Hematopoietic multipotent progenitor cell (in vitro differentiated cells): Measurements from ENCODE around the gene CDH15. TPM values are rescaled to one million over a fixed set of nuclear protein-coding genes. Genes with fewer than 3 reads are reported as not detected.

Experiments used
- DNase-seq, 3 donors: peaks; one replicate each; pipeline ENCODE4 v3.0.0-alpha.2; 2011 to 2015; ENCODE audit warnings: low read depth in 2 of 3, low spot score in 2 of 3
- total RNA-seq: library from RNA; depleted of rRNA; stranded (reverse); fragments of >200 nt; gene quantifications from one replicate; pipeline ENCODE4 v1.2.3, GENCODE V29; 2012

Gene CDH15
- total RNA-seq, 1 donor, result not detected

DNA sequence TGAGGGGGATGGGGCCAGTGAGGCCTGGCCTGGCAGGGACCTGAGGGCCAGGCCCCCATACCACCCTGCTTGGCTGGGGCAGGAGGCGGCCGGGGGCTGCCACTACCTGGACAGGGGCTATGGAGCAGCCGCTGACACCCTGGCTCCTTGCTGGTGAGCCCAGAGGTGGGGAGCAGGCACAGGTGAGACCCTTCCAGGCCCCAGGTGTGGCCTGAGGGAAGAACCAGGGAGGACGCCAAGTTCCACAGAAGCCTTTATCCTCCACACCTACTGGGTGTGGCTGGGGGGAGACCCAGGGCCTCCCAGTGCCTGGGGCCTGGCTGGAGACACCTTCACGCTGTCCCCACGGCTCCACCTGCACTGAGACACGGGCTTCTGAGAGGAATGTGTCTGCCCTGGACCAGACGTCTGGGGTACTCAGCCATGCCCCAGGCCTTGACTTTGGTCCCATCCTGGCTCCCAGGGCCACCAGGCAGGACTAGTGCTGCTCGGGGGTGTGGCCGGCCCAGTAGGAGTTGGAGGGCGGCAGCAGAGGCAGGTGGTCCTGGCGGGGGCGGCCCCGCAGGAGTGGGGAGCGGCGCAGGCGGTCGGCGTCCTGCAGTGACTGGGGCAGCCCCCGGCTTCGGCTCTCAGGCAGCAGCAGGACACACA lies 24.1 kb downstream of the CDH15 start:
- DNase-seq, result no peak

DNA sequence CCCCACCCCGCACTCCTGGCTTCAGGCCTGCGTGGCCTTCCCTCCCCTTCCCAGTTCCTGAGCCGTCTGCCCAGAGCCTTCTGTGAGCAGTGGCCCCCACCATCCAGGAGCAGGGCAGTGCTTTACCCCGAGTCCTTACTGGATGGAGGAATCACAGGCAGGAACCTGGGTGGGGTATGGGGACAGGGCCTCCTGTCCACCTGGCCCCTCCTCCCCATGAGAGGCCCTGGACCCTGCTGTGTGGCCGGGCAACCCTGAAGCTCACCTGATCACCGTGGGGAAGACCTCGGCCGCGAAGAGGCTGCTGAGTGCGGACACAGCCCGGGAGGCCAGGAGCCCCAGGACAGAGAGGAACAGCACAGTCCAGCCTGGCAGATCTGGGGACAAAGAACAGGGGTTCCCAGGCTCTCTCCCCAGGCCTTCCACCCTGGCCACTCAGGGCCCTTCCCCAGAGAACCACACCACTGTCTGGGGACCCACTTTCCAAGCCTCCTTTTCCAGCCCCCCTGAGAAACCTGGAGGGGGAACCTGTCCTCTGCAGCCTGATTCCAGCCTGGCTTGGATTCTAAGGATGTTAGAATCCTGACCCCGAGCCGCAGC lies 25.6 kb downstream of the CDH15 start:
- no peak for DNase-seq

DNA sequence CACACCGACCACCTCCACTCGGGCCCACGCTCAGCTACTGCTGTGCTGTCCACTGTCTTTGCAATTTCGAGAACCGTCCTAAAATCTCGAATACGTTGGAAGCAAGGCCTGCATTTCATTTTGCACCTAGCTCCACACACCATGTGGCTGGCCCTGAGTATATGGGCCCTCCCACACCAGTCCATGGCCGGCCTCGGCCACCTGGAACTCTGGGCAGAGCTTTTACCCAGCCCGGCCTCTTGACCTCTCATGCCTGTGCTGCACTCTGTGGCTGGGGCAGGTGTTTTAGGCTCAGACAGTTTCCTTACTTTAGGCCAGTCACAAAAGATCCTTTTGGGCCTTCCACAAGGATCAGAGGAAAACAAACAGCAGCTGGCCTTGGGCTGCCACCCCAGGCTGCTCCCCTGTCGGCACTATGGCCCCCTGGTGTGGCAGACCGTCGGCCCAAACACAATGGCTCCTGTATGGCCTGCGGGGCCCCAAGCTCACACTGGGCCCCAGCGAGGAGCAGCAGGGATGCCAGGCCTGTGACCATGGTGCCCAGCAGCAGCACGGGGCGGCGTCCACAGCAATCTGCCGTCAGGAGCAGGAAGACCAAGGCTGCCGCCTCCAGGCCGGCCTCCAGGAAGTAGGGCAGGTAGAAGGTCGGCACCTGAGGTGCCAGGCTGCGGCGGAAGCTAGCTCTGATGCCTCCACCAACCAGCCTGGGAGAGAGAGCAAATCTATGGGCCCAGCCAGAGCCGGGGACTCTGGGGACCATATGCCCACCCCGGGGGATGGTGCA lies 26.3 kb downstream of the CDH15 start:
- DNase-seq, result no peak

DNA sequence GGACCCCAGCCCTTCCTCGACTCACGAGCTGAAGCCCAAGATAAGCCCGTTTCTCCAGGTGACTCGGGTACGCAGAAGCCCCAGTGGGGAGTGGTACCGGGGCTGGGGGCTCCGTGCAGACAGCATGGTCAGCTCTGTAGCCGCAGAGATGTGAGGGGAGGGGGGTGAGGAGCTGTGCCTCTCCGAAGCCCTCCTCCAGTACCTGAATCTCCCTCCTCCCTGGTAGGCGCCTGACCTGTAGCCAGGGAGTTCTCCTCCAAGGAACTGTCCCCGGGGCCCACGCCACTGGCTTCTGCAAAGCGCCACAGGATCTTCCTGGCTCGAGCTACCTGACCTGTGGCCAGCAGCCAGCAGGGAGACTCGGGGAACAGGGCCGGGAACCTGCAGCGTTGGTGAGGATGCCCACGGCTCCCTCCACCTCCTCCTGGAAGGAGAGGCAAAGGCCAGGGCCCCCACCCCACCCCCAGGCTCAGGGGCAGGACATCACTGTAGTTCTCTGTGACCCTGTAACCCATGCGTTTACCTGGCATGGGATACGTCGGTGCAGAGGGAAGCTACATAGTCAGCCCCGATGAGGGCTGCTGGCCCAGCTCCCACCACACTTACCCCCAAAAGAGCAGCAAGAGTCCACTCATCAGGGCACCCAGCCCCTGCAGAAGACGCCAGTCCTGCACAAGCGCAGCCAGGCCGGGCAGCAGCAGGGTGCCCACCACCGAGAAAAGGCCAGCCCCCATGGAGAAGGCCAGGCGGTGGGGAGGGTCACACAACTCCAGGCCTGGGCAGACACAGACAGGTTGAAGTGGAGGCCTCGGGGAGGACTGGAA lies 27.1 kb downstream of the CDH15 start:
- no peak for DNase-seq

DNA sequence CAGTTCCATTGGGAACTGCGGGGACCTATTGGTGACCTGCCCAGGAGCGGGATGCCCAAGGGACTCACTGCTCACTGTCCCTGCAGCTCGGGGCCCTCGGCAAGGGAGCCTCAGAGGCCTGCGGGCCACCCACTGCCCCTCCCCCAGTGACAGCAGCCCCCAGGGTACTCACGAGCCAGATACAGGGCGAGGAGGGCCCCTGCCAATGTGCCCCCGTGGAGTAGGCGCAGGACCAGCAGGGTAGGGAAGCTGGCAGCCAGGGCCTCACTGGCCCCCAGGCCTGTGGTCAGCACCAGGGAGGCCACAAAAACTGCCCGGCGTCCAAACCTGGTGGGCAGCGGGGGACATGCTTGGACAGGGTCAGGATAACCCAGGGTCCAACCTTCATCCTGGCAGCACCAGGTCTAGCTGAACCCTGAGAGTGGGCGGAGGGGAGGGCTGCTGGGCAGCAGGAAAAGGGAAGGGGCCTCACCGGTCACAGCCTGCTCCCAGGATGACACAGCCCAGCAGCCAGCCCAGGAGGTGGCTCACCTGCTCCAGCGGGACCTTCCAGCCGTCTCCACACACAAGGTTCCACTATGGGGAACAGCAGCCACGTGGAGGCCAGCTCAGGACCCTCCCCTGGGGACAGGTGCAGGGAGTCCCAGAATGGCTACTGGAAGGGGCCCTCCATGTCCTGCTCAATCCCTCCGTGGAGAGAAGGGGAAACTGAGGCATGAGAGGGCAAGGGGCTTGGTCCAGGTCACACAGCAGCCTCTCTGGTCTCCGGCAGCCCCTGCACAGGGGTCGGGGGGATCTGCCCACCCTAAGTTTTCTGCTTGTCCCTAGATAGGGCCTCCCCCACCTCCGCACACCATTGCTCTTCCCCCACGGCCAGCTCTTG lies 27.9 kb downstream of the CDH15 start:
- no peak for DNase-seq

DNA sequence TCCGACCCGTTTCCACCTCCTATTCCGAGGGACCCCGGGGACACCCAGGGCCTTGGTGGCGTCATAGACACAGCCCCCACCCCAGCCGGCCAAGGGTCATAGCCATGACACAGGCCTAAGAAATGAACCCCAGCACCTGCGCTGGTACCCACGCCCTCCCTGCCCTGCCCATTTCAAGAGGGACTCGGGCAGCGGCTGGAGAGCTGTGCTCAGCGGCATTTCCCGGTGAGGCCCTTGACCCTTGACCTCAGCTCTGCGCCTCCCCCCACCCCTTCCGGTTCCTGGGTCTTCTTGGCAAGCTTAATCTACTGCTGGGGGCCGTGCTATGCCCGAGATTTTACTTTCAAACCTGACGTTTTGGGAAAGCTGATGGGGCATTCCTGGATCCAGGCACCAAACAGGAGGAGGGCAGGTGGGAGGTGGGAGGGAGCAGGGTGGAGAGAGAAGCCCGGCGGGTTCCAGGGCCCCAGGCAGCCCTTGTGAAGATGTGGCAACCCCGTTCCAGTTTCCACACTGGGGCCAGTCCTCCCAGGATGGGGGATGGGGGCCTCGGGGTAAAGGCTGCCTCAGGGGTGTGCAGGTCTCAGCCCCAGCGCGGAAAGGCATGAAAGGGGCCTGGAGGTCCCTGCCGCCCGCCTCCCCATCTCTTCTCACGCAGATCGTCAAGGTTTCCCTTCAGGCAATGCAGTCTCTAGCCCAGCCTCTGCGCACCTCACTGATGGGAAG lies 28.7 kb downstream of the CDH15 start, which contains the start of gene SLC22A31:
Gene SLC22A31, minus strand, starts transcription at position 414 of the 726 bp plus-strand sequence. Its CDS starts 36 bp downstream, at position 378.
- DNase-seq, result no peak

DNA sequence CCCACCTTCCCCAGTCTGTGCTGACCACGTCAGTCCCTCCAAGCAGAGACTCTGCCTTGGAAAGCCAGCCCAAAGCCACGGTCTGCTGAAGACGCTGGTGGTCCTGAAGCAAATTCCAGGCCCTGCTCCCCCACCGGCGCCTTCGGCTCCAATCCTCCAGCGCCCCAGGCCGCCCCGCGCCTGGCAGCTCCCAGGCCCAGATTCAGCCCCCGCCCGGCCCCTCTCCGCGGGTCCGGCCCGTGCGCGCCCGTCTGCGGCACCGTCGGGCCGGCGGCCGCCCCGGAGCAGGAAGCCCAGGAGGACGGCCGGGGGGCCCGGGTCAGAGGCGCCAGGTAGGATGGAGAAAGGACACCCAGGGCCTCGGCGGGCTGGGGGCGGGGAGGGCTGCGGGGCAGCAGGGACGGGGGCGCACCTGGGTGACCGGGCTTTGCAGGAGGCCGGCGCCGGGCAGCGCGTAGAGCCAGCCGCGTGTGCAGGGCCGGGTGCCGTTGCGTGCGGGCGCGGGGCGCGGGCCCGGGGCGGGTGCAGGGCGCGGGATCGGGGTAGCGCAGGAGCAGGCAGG lies 29.4 kb downstream of the CDH15 start:
- DNase-seq, result no peak

DNA sequence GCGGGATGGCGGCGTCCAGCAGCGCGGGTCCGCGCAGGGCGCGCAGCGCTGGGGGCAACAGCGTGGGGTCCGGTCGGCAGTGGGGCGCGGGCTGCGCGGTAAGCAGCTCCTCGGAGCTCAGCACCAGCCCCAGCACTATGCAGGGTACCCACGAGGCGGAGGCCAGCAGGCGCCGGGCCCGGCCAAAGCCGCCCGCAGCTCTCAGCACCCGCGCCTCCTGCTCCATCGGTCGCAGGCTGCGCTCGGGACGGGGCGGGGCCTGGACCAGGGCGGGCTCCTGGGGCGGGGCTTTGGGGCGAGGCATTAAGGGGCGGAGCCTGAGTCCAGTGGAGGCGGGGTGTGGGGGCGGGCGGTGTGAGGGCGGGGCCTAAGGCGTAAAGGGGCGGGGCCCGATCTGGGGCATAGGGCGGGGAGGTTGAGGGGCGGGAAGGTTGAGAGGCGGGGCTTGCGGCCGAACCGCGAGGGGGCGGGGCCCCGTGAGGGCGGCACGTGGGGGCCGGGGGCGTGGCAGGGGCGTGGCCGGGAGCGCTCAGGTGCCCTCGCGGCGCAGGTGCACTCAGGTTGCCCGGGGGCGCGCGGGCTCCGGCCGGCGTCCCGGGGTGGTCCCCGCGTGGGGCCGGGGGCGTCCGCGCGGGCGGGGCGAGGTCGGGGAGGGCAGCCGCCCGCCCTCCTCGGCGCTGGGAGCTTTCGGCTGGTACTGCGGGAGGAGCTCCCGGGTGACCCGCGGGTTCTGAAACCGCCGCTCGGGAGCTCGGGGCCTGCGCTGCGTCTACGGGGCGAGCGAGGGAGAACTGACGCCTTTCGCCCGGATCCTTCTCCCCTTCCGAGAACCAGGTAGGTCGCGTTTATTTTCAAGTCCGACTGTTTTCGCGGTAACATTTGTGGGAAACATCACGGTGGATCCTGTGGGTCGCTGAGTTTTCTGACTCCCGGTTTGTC lies 30.2 kb downstream of the CDH15 start:
- peak; percentile 57 to 82 (median 80) for DNase-seq

DNA sequence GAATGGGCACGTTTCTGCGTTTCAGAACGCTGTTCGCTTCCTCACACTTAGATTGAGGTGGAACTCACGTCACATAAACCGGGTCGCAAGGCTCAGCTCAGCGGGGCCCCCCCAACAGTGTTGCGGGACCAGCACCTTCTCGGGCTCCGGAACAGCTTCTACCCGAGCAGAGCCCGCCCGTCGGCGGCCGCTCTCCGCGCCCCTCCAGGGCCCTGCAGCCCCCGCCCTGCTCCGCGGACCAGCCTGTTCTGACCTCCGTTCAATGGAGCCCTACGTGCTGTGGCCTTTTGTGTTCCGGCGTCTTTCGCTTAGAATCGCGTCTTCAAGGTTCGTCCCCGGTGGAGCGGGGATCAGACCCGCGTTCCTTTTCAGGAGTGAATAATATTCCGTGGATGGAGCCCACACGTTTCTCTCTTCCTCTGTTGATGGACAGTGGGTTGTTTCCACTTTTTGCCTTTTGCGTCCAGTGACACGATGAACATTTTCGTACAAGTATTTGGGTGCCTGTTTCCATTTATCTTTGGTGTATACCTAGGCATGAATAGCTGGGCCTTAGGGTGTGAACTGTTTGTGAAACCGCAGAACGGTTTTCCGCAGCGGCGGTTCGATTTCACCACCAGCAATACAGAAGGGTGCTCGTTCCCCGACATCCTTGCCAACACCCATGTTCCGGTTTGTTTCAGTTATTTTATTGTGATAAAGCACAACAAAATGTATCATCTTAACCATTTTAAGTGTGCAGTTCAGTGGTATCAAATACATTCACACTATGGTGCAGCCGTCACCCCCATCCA lies 31.1 kb downstream of the CDH15 start:
- no peak for DNase-seq

DNA sequence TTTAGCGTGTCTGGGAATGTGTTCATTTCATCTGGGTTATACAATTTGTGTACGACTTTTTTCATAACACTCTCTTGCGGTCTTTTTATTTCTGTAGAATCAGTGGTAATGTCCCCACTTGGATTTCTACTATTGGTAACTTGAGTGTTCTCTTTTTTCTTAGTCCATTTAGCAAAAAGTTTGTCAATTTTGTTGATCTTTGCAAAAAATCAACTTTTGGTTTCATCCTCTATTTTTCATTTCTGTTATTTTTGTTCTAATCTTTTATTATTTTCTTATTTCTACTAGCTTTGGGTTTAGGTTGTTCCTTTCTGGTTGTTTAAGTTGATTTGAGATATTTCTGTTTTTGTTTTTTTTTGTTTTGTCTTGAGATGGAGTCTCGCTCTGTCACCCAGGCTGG lies 36.4 kb downstream of the CDH15 start:
- DNase-seq, result no peak

DNA sequence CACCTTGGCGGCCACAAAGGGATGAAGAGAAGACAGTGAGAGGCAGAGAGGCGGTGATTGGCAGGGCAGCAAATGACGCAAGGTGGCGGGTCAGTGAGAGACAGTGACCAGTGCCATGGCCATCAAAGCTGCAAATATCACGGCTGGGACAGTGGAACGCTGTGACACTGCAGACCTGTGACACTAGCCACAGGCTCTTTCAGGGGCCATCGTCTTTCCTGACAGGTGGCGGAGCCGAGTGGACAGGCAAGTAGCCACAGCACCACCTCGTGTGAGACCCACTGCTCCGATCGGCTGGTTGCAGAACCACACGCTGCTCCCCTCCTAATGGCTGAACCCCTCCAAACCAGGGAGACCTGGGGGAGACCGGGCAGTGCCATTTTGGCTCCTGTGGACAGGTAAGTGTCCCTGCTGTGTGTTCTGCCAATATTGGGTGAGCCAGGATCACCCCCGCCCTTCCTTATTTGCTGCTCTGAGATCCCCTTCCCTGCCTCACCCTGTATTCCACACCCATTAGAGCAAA lies 38.0 kb downstream of the CDH15 start:
- no peak for DNase-seq

DNA sequence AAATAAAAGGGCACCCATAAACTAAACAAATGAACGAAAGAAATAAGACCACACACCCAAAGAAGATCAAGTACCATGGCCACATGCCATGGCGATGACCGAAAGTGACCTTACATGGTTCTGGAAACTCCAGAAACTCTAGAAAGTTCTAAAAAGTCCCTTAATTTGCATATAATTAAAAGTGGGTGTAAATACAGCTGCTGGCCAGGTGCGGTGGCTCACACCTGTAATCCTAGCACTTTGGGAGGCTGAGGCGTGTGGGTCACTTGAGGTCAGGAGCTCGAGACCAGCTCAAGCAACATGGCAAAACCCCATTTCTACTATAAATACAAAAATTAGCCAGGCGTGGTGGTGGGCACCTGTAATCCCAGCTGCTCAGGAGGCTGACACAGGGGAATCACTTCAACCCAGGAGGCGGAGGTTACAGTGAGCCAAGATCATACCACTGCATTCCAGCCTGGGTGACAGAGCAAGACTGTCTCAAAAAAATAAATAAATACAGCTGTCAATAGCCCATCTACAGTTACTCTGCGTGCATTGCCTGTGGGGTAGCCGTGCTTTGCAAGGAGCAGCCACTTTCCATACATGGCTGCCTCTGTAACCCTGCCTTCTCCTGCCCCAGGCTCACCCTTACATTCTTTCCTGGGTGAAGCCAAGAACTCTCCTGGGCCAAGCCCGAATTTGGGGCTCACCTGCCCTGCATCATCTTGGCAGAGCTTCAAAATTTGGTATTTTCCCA lies 38.8 kb downstream of the CDH15 start:
- no peak for DNase-seq

DNA sequence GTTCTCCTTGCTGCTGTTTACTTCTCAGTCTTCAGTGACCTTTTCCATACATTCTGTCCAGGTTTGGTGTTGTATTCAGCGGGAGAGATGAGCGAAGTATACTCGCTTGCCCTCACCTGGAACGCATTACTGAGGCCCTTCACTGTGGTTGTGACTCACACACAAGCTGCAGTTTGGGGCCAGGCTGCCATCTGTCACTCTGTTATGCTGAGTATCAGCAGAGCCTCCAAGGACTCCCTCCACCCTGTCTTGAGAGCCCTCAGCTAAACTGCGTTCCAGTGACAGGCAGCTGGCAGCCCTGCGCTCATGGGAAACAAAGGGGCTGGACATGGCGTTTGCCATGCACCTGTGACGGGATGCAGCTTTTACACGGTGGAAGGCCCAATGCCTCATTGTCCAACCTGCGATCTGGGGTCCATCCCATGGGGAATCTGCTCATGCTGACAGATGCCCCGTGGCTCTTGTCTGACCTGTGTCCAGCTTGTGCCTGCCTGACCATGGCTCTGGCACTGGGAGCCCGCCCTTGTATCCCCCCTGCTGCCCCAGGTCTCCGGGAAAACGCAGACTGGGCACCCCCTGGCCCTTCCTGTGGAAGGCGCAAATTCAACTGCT lies 39.5 kb downstream of the CDH15 start:
- DNase-seq, result no peak

DNA sequence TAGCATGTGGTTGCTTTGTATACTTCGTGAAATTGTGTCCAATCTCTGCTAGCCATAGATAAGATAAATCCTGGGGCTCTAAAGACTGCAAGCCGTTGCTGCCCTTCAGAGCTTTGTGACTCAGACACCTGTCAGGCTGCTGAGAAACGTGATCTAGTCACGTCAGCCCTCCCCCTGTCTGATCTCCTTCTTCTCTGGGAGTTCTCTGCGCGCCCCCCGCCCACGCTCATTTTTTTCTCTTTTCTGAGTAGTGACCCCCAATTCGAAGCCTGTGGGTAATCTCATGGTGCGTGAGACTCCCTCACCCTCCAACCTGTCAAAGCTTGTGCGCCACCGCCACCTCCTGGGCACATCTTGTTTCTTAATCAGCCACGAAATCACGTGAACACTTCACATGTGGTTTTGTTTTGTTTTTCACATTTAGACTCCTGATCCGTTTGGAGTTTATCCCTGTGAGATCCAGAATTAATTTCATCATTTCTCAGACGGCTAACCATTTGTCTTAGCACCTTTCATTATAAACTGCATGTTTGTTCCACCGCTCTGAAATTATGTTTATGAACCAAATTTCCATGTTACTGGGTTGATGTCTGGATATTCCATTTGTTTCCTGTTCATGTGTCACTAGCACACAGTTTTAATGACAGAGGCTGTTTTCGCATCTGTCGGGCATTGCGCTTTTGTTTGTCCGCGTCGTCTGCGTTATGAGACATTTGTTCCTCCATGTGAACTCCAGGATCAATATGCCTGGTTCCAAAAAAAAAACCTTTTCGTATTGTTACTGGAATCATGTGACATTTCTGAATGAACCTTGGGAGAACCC lies 45.0 kb downstream of the CDH15 start:
- peak; percentile 65 to 91 (median 83) for DNase-seq

DNA sequence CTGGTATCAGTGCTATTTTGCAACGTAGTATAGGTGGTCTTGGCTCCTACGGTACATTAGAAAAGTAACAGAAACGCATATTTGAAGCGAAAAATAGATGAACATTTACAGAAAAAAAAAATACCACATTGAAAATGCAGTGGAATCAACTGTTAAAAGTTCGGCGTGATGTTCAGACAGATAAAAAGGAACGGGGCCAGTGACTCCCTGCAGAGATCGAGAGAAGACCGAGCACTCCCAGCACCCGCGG lies 45.5 kb downstream of the CDH15 start:
- no peak for DNase-seq
